ENCODE data around the gene CYTH1.

Gene CYTH1

GRCh38 chr17:78789663-78790181 is 7.6 kb upstream of the CYTH1 start (continued):
- no peak for TF ChIP-seq ZBTB44 (tag by site-specific recombination; IDR thresholded peaks at IDR 0.05)
- TF ChIP-seq PRDM1 (tag by site-specific recombination; IDR thresholded peaks at IDR 0.05), result no peak
- TF ChIP-seq ZNF843 (tag by site-specific recombination; IDR thresholded peaks at IDR 0.05), result no peak
- TF ChIP-seq, protein P1, sequence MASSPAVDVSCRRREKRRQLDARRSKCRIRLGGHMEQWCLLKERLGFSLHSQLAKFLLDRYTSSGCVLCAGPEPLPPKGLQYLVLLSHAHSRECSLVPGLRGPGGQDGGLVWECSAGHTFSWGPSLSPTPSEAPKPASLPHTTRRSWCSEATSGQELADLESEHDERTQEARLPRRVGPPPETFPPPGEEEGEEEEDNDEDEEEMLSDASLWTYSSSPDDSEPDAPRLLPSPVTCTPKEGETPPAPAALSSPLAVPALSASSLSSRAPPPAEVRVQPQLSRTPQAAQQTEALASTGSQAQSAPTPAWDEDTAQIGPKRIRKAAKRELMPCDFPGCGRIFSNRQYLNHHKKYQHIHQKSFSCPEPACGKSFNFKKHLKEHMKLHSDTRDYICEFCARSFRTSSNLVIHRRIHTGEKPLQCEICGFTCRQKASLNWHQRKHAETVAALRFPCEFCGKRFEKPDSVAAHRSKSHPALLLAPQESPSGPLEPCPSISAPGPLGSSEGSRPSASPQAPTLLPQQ (tag by site-specific recombination; IDR thresholded peaks at IDR 0.05), result no peak
- no peak for TF ChIP-seq ZNF174 (tag by site-specific recombination; IDR thresholded peaks at IDR 0.05)
- TF ChIP-seq KLF8 (tag by site-specific recombination; IDR thresholded peaks at IDR 0.05), result no peak
- no peak for TF ChIP-seq ZNF830 (tag by site-specific recombination; IDR thresholded peaks at IDR 0.05; ENCODE audit: low read depth)
- TF ChIP-seq ZBTB26 (tag by site-specific recombination; optimal IDR thresholded peaks at IDR 0.05), result no peak
- no peak for TF ChIP-seq ZNF658 (tag by site-specific recombination; IDR thresholded peaks at IDR 0.05)
- no peak for TF ChIP-seq HOXA7 (CRISPR knock-in tag; IDR thresholded peaks at IDR 0.05; ENCODE audit: borderline replicate concordance)
- no peak for TF ChIP-seq ZNF146 (tag by site-specific recombination; IDR thresholded peaks at IDR 0.05)
- TF ChIP-seq ZBTB48 (tag by site-specific recombination; IDR thresholded peaks at IDR 0.05), result no peak
- TF ChIP-seq ZNF426 (tag by site-specific recombination; IDR thresholded peaks at IDR 0.05), result no peak

DNA sequence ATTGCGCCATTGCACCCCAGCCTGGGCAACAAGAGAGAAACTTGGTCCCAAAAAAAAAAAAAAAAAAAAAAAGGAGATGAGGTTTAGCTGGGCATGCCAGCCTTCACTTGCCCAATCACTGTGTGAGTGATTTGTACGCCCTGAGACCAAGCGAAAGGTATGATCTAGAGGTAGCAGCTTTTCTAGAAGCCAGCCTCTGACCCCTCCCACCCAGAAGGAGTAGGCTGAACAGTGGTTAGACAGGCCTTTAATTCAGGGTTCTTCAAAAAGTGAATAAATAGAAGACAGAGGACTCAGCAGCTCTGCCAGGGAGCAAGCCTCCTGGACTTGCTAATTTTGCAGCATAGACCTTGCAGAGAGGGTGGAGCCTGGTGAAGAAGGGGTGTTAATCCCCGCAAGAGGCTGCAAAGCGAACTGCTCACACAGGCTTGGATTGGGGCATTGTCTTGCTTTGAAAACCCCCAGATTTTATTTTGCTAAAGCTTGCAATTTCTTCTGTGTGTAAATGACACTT is 7.1 kb upstream of the CYTH1 start:
- POLR2A ChIA-PET, result no interaction called here
- Histone ChIP-seq H3K27ac (ENCODE audit: extremely low read depth, low read depth, low read length) (no peak overlapping the region), H3K9me3 (ENCODE audit: control insufficient read depth, insufficient read depth, low read depth, low read length) (no peaks in the 10 kb centered on the region), H3K36me3 (ENCODE audit: control insufficient read depth in 2 of 2, insufficient read depth in 1 of 2, low read length in 2 of 2) (peaks cover 0 to 25% of the 10 kb centered on the region in 2 experiments; a peak in 2 of 3 replicates), H3K4me3 (ENCODE audit: low read depth, low read length) (no peak overlapping the region), H3K4me1 (ENCODE audit: control insufficient read depth, insufficient read depth, low read length) (no peaks in the 10 kb centered on the region)
- CTCF ChIA-PET, result interaction anchor here (0.6 to 0.7 kb wide), 2 partner anchors 42 to 75 kb away, joined by 3 to 4 read pairs; no protein-coding TSS in a partner anchor
- TF ChIP-seq ZNF169 (tag by site-specific recombination; IDR thresholded peaks at IDR 0.05), result no peak
- TF ChIP-seq ZNF24 (tag by site-specific recombination; IDR thresholded peaks at IDR 0.05), result no peak
- no peak for TF ChIP-seq ZNF10 (tag by site-specific recombination; IDR thresholded peaks at IDR 0.05)
- no peak for TF ChIP-seq ZNF473 (tag by site-specific recombination; IDR thresholded peaks at IDR 0.05)

DNA sequence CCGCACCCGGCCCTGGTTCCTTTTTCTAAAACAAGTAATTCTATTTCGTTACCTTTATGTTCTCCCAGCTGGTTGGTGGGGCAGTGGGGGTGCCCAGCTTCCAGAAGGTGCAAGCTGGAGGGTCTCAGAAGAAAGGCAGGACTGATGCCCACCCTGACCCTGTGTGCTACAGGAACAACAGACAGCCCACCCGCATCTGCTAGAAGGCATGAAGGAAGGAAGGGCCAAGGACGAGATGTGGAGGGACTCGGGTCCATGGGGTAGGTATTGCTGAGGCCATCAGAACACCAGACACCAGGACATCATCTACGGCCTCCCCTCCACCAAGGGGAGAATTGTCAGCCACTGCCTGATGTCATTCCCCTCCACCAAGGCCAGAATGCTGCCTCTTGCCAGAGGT is 6.4 kb upstream of the CYTH1 start:
- Histone ChIP-seq H3K4me1 (ENCODE audit: control insufficient read depth, insufficient read depth, low read length) (no peaks in the 10 kb centered on the region), H3K4me3 (ENCODE audit: low read depth, low read length) (no peak overlapping the region), H3K36me3 (ENCODE audit: control insufficient read depth in 2 of 2, insufficient read depth in 1 of 2, low read length in 2 of 2) (peaks cover 0 to 17% of the 10 kb centered on the region in 2 experiments; a peak in 2 of 3 replicates), H3K9me3 (ENCODE audit: control insufficient read depth, insufficient read depth, low read depth, low read length) (no peaks in the 10 kb centered on the region), H3K27ac (ENCODE audit: extremely low read depth, low read depth, low read length) (no peak overlapping the region)
- ChIA-PET POLR2A (no interaction called here), CTCF (interaction anchor here (0.6 kb wide), 1 partner anchor 36 kb away, joined by 3 read pairs; no protein-coding TSS in a partner anchor)
- TF ChIP-seq YY2 (tag by site-specific recombination; IDR thresholded peaks at IDR 0.05), result no peak
- TF ChIP-seq BCL6B (tag by site-specific recombination; IDR thresholded peaks at IDR 0.05), result no peak
- no peak for TF ChIP-seq ZNF350 (tag by site-specific recombination; IDR thresholded peaks at IDR 0.05)
- TF ChIP-seq ZNF292 (tag by site-specific recombination; IDR thresholded peaks at IDR 0.05; ENCODE audit: borderline replicate concordance, low read depth), result no peak
- no peak for TF ChIP-seq ZNF335 (tag by site-specific recombination; conservative IDR thresholded peaks at IDR 0.05)
- TF ChIP-seq EGR2 (tag by site-specific recombination; IDR thresholded peaks at IDR 0.05; ENCODE audit: low read depth), result no peak
- no peak for TF ChIP-seq ZNF792 (tag by site-specific recombination; IDR thresholded peaks at IDR 0.05)
- no peak for TF ChIP-seq HIC1 (tag by site-specific recombination; IDR thresholded peaks at IDR 0.05)
- no peak for TF ChIP-seq ZNF324 (tag by site-specific recombination; IDR thresholded peaks at IDR 0.05)

Data from HEK293 (cell line).